GM12874 (cell line): Measurements from ENCODE around the gene ZNHIT2.

Experiments used
- CTCF ChIP-seq: IDR thresholded peaks from 2 replicates; pipeline ENCODE4 v1.5.1; 2011; ENCODE audit warnings: low read depth, mild to moderate bottlenecking, control low read depth, low read length, moderate library complexity; ENCODE audit not compliant: insufficient read depth

Gene ZNHIT2

GRCh38 chr11:65117206-65118096 lies at the start of gene ZNHIT2:
Gene ZNHIT2 (minus strand): TSS chr11:65117701. CDS start chr11:65117653, 48 bp downstream.
- peak; percentile 86 for TF ChIP-seq CTCF

DNA sequence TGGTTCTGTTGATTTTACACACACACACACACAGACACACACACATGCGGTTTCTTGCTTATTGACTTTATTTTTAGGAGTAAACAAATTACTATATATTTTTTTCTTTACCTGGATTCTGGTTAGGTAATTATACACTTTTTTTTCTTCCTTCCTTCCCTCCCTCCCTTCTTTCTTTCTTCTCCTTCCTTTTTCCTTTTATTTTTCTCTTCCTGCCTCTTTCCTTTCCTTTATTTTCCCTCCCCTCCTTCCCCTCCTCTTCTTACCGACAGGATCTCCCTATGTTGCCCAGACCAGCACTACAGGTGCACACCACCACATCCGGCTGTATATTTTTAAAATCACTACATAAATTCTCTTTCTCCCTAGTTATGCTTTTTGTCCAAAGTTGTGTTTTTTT lies 49.4 kb upstream of the ZNHIT2 start:
- no peak for TF ChIP-seq CTCF

GRCh38 chr11:65165410-65166317 lies 48.2 kb upstream of the ZNHIT2 start:
- TF ChIP-seq CTCF = no peak

- TF ChIP-seq CTCF = no peak
These were observed 46.2 kb upstream of the ZNHIT2 start for GRCh38 chr11:65163684-65164083.

- TF ChIP-seq CTCF = no peak
These were observed 43.1 kb upstream of the ZNHIT2 start for GRCh38 chr11:65160643-65161042.

- no peak for TF ChIP-seq CTCF
These were observed 41.5 kb upstream of the ZNHIT2 start for GRCh38 chr11:65159012-65159411.

DNA sequence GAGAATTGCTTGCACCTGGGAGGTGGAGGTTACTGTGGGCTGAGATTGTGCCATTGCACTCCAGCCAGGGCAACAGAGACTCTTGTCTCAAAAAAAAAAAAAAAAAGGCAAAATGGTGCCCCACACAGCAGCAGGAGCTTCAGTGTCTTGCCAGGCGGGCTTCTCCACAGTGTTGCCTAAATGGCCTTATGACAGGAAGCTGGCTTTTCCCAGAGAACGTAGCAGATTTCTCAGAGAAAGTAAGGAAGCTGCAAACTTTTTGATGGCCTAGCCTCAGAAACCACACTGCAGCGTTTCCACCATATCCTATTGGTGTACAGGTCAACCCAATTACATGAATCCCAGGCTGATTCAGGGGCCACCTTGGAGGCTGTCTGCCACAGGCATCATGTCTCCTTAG lies 39.8 kb upstream of the ZNHIT2 start:
- TF ChIP-seq CTCF = no peak
